Activated naive CD4-positive, alpha-beta T cell treated with Interleukin-2 at 50 U/mL for 16 hours (primary cell): ENCODE results near the gene KPNA2.
"Not testable (repeated sequence)": the region's sequence is repeated elsewhere in the genome, so short reads cannot be mapped to it uniquely, and the experiment has no call there.

ENCODE experiments used
- DNase-seq: peaks from one replicate; pipeline ENCODE4 v3.0.0-alpha.2; 2020

Gene KPNA2

GRCh38 chr17:68035523-68036303 is at the start of gene KPNA2:
Gene KPNA2 (plus strand): TSS chr17:68035735. CDS start chr17:68037133, 1,398 bp downstream.
- peak; percentile 92 for DNase-seq

GRCh38 chr17:67990909-67991308 is 44.6 kb upstream of the KPNA2 start:
- DNase-seq, result no peak

- peak; percentile 22 for DNase-seq
Observed at GRCh38 chr17:67992548-67993152, 42.9 kb upstream of the KPNA2 start.

- peak; percentile 68 for DNase-seq
Observed at GRCh38 chr17:67993153-67993997, 42.2 kb upstream of the KPNA2 start.

GRCh38 chr17:67993998-67994361 is 41.6 kb upstream of the KPNA2 start:
- no peak for DNase-seq

GRCh38 chr17:67994817-67995569 is 40.5 kb upstream of the KPNA2 start:
- no peak for DNase-seq

- peak; percentile 15 for DNase-seq
Observed at GRCh38 chr17:67995570-67996263, 39.8 kb upstream of the KPNA2 start.

GRCh38 chr17:67996301-67997171 is 39.0 kb upstream of the KPNA2 start, which contains the start of gene C17orf58:
Gene C17orf58 (minus strand): TSS chr17:67996469. CDS start chr17:67996198, 271 bp downstream.
- peak; percentile 48 for DNase-seq

- DNase-seq, result no peak
Observed at GRCh38 chr17:67998466-67998865, 37.1 kb upstream of the KPNA2 start.

- no peak for DNase-seq
Observed at GRCh38 chr17:67999291-67999911, 36.1 kb upstream of the KPNA2 start.

GRCh38 chr17:68004201-68004600 is 31.3 kb upstream of the KPNA2 start:
- no peak for DNase-seq

- no peak for DNase-seq
Observed at GRCh38 chr17:68006797-68007196, 28.7 kb upstream of the KPNA2 start.

GRCh38 chr17:68011199-68011665 is 24.3 kb upstream of the KPNA2 start:
- peak; percentile 70 for DNase-seq

- no peak for DNase-seq
Observed at GRCh38 chr17:68013385-68013784, 22.1 kb upstream of the KPNA2 start.

- DNase-seq, result no peak
Observed at GRCh38 chr17:68015081-68015723, 20.3 kb upstream of the KPNA2 start.

- DNase-seq, result no peak
Observed at GRCh38 chr17:68016838-68017237, 18.7 kb upstream of the KPNA2 start.

GRCh38 chr17:68018493-68018892 is 17.0 kb upstream of the KPNA2 start:
- DNase-seq, result not testable (repeated sequence)

- no peak for DNase-seq
Observed at GRCh38 chr17:68019336-68019674, 16.2 kb upstream of the KPNA2 start.

- DNase-seq, result peak; percentile 99
Observed at GRCh38 chr17:68019675-68020408, 15.7 kb upstream of the KPNA2 start.
